Lung (tissue), 12 donors: Measurements from ENCODE around the gene PLCB2. TPM values are rescaled to one million over a fixed set of nuclear protein-coding genes. Genes with fewer than 3 reads are reported as not detected.
A peak's percentile ranks its signal among the peaks of the same experiment; 100 is the strongest.

Experiments
- ATAC-seq: fragments of 200-7000 bp; cut with Tn5 transposase; one replicate; pipeline ENCODE4 v1.9.1; 2020; ENCODE audit warnings: moderate number of reproducible peaks; ENCODE audit not compliant: insufficient read depth, low FRiP score
- DNase-seq, 3 donors: peaks; one replicate each; pipeline ENCODE4 v3.0.0-alpha.2; 2013 to 2017
- H3K27ac ChIP-seq, 2 donors: one replicate each; pipeline ENCODE4 v1.5.1; 2013; ENCODE audit warnings: mild to moderate bottlenecking in 2 of 2, moderate library complexity in 2 of 2, control low read depth in 1 of 2, inconsistent platforms in 1 of 2, low read depth in 1 of 2, low read length in 1 of 2
- H3K27me3 ChIP-seq, 3 donors: one replicate each; pipeline ENCODE4 v1.5.1; 2013; ENCODE audit warnings: low read length in 2 of 3; ENCODE audit not compliant: control insufficient read depth in 3 of 3, insufficient read depth in 3 of 3
- H3K36me3 ChIP-seq, 4 donors: one replicate each; pipeline ENCODE4 v1.5.1; 2013; ENCODE audit warnings: low read length in 4 of 4, mild to moderate bottlenecking in 1 of 4, moderate library complexity in 1 of 4; ENCODE audit not compliant: control insufficient read depth in 4 of 4, insufficient read depth in 4 of 4
- H3K4me1 ChIP-seq, 5 donors: one replicate each; pipeline ENCODE4 v1.5.1; 2013; ENCODE audit warnings: low read length in 5 of 5, mild to moderate bottlenecking in 2 of 5, moderate library complexity in 1 of 5; ENCODE audit not compliant: control insufficient read depth in 5 of 5, insufficient read depth in 5 of 5
- H3K4me3 ChIP-seq: one replicate; pipeline ENCODE4 v1.5.1; 2013; ENCODE audit warnings: mild to moderate bottlenecking, control low read depth, moderate library complexity
- H3K9ac ChIP-seq, 2 donors: one replicate each; pipeline ENCODE4 v1.5.1; 2013; ENCODE audit warnings: low read length in 2 of 2, control low read depth in 1 of 2; ENCODE audit not compliant: insufficient read depth in 1 of 2
- H3K9me3 ChIP-seq, 4 donors: one replicate each; pipeline ENCODE4 v1.5.1; 2013; ENCODE audit warnings: low read length in 3 of 4, mild to moderate bottlenecking in 1 of 4, moderate library complexity in 1 of 4; ENCODE audit not compliant: control insufficient read depth in 4 of 4, insufficient read depth in 3 of 4
- CTCF ChIP-seq: IDR thresholded peaks from 2 replicates; pipeline ENCODE4 v1.5.1; 2012; ENCODE audit warnings: mild to moderate bottlenecking; ENCODE audit errors: control extremely low read depth, extremely low read depth
- WGBS, 2 donors: extraction: QIAGEN DNeasy Blood & Tissue Kit; methylation state at CpG; one replicate each; pipeline ENCODE4 v1.1.7; 2013; 5-methylcytosine and 5-hydroxymethylcytosine counted together
- polyA plus RNA-seq, 2 donors: library from polyadenylated mRNA; stranded (reverse); fragments of 200-250 nt; gene quantifications; one replicate each; pipeline ENCODE4 v1.2.1, GENCODE V29; 2013
- total RNA-seq, 2 donors: library from RNA; depleted of rRNA in 1 of 2; stranded (reverse); fragments of >200 nt in 1 of 2; gene quantifications; one replicate each; pipeline ENCODE4 v1.2.1, GENCODE V29; 2014 to 2021
- donor health status: control.
- donor health status: control.
- donor health status: Bipolar disorder and iron deficiency.
- donor health status: healthy.
- donor health status: DM: yes; HTN: yes; CAD: no.

Gene PLCB2
- total and polyA plus RNA-seq, 4 donors, result 17.9 to 76.7 (median 51.2) TPM

GRCh38 chr15:40320931-40321371 is 13.2 kb upstream of the PLCB2 start:
- Histone ChIP-seq H3K4me1 (peaks cover under 1 to 22% (median 10%) of the 10 kb centered on the region in 5 donors), H3K27me3 (peaks cover 0 to 2% (median 0%) of the 10 kb centered on the region in 3 donors), H3K9ac (no peak overlapping the region), H3K27ac (no peak overlapping the region), H3K9me3 (no peaks in the 10 kb centered on the region), H3K36me3 (no peaks in the 10 kb centered on the region), H3K4me3 (no peak overlapping the region)
- 3% methylated on average over 2 of the region's 2 CpGs for WGBS, 2 donors
- no peak for ATAC-seq
- DNase-seq, result peak; percentile 50 to 80 (median 77)
- peak; percentile 80 for TF ChIP-seq CTCF

- peaks cover 0 to 17% (median 7%) of the 10 kb centered on the region in 5 donors for H3K4me1 ChIP-seq
- WGBS, 2 donors, result 95% methylated on average over 1 of the region's 1 CpG
- no peak overlapping the region for H3K27ac ChIP-seq
- no peaks in the 10 kb centered on the region for H3K36me3 ChIP-seq
- ATAC-seq, result no peak
- TF ChIP-seq CTCF, result no peak
- H3K9ac ChIP-seq, result no peak overlapping the region
- H3K9me3 ChIP-seq, result no peaks in the 10 kb centered on the region
- H3K4me3 ChIP-seq, result no peak overlapping the region
- H3K27me3 ChIP-seq, result peaks cover 0 to 2% (median 0%) of the 10 kb centered on the region in 3 donors
- DNase-seq, result peak in 1 of 3 donors; percentile 4
Observed at GRCh38 chr15:40320409-40320808, 12.7 kb upstream of the PLCB2 start.

GRCh38 chr15:40317580-40317979 is 9.8 kb upstream of the PLCB2 start:
- no peak overlapping the region for H3K27ac ChIP-seq
- no peak overlapping the region for H3K4me3 ChIP-seq
- peaks cover 0 to 7% (median 5%) of the 10 kb centered on the region in 5 donors for H3K4me1 ChIP-seq
- WGBS, 2 donors, result 76 to 85% methylated on average over 4 of the region's 4 CpGs
- no peaks in the 10 kb centered on the region for H3K9me3 ChIP-seq
- no peak for TF ChIP-seq CTCF
- no peaks in the 10 kb centered on the region for H3K36me3 ChIP-seq
- DNase-seq, result no peak
- H3K27me3 ChIP-seq, result peaks cover 0 to 5% (median 0%) of the 10 kb centered on the region in 3 donors
- H3K9ac ChIP-seq, result no peak overlapping the region
- no peak for ATAC-seq

- no peak for TF ChIP-seq CTCF
- Histone ChIP-seq H3K36me3 (no peaks in the 10 kb centered on the region), H3K4me1 (peaks cover 0 to 7% (median 0%) of the 10 kb centered on the region in 5 donors), H3K27me3 (peaks cover 0 to 5% (median 0%) of the 10 kb centered on the region in 3 donors), H3K9ac (no peak overlapping the region), H3K4me3 (no peak overlapping the region), H3K9me3 (no peaks in the 10 kb centered on the region), H3K27ac (no peak overlapping the region)
- no peak for ATAC-seq
- WGBS, 2 donors, result 67 to 85% methylated on average over 3 of the region's 3 CpGs
- DNase-seq, result no peak
Observed at GRCh38 chr15:40316931-40317330, 9.2 kb upstream of the PLCB2 start.
